Measurements from ENCODE around the gene DBNL.

GRCh38 chr7:44101966-44102845 lies 57.7 kb downstream of the DBNL start:
- TF ChIP-seq CTCF (IDR thresholded peaks at IDR 0.05) (no peak), EZH2 (IDR thresholded peaks at IDR 0.05; ENCODE audit: borderline replicate concordance, insufficient read depth, low read depth, low read length, poor library complexity, severe bottlenecking) (no peak)
